GM21367 (cell line): ENCODE measurements around the gene USH1C.

Experiments
- ATAC-seq: cut with Tn5 transposase; IDR thresholded peaks from one replicate; pipeline ENCODE4 v1.9.1; 2021; ENCODE audit not compliant: unreplicated experiment

The USH1C gene

DNA sequence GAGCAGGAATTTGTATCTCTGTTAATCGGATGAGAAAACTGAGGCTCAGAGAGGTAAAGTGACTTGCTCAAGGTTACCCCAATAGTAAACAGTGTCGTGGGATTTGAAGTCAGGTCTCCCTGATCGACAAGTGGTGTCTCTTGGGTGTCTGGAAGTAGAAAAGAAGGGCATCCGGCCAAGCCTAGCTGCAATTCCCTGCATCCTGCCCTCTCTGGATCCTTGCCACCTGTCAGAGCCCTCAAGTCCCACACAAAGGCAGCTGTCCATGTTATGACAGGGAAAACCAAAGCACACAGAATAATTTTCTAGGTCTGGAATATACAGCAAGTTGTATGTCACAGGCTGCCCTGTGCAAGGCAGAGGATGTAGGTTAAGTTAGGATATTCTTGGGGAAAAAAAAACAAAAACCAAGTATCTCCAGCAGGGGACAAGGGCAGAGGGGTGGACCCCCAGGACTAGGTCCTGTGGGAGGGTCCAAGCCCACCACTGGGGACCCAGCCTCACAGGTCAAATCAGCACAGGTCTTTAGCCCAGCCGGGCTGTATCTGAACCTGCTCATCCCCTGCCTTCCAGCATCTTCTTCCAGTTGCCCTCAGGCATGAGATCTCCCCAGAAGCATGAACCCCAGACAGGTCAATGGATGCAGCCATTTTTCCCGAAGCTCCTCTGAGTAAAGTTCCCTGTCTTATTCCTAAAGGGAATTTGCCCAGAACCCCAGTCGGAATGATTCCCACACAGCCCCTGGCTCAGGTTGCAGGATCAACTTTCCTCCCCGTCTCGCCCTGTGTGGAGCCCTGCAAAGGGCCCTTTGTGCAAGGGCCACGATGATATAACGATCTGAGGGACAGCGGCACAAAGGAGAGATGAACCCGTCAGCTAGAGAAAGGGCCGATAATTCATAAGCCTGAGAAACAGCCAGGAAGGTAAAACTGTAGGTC, 15.0 kb downstream of the USH1C start:
- ATAC-seq, result no peak

DNA sequence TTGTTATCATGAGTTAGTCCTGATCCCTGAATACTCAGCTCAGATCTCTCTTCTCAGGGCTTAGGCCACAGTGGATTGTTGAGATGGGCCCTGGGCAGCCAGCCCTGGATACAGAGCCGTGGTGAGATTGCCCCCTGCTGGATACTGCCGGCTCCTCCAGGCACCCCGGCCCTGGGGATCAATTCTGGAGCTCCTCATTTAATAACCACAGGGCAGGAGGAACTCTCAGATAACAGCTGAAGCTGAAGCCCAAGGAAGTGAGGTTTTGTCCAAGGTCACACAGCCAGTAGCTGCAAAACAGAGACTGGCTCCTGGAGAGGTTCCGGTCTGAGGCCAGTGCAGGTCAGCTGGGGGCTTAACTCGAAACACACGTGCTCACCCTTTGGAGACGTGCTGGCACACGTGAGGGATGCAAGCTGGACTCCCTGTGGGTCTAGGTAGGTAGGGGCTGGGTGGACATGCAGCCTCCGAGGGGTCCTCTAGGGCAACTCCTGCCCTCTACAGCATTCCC, 16.0 kb downstream of the USH1C start:
- ATAC-seq, result peak; percentile 79

- ATAC-seq, result no peak
These were observed 16.6 kb downstream of the USH1C start for GRCh38 chr11:17527628-17527995.

DNA sequence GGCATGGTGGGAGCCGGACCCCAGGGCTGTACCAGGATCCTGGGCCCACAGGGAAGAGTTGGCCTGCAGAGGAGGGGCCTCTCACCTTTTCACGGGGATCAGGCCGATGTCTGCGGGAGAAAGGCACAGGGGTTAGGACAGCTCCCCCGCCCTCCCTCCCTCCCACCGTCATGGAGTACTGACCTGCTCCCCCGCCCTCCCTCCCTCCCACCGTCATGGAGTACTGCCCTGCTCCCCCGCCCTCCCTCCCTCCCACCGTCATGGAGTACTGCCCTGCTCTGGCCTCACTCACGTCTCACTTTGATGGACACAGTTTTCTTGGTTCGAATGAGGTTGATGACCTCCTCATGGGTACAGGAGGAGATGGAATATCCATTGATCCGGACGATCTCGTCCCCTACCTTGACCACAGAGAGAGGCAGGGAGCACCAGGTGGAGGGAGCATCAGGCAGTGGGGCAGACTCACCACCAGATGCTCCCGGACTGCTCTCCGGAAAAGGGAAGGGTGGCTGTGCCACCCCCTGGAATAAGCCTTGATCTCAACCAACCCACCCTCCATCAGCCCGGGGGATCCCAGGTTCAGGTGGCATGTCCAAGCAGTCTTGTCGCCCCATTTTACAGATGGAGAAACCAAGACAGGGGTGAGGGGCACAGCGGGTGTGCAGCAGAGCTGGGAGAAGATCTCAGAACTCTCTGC, 17.1 kb downstream of the USH1C start:
- ATAC-seq, result no peak

DNA sequence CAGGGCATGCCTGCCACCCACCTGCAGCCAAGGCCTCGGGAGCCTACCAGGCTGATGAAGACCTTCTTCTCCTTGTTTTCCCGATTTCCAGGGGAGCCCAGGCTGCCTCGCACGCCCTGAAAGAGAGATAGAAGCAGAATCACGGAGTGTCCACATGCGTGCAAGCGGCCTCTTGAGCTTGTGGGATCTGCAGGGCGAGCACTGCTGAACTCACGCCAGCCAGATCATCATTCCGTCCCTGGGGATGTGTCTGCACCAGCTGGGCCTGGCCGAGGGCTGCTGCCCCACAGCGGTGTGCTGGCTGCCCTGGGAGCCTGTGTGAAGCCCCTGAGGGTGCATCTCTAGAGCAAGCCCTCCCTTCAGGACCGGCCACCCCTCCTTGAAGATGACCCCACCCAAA, 17.9 kb downstream of the USH1C start:
- no peak for ATAC-seq

DNA sequence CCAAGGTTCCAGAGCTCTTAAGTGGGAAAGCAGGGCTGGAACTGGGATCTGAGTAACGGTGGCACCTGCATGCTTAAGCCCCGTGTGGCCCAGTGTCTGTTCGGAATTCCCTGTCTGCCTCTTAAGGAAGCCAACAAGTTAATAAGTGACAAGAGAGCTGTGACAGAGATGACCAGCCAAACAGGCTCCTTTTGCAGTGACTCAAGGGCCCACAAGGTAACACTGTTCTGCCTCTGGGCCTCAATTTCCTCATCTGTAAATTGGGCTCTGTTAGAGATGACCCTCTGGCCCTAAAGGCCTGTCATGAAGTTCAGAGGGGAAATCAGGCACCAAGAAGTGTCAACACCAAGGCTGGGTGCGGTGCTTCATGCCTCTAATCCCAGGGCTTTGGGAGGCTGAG, 18.6 kb downstream of the USH1C start:
- no peak for ATAC-seq

- ATAC-seq, result no peak
These were observed 20.0 kb downstream of the USH1C start for GRCh38 chr11:17524221-17524620.

- ATAC-seq, result no peak
These were observed 21.6 kb downstream of the USH1C start for GRCh38 chr11:17522655-17523054.

DNA sequence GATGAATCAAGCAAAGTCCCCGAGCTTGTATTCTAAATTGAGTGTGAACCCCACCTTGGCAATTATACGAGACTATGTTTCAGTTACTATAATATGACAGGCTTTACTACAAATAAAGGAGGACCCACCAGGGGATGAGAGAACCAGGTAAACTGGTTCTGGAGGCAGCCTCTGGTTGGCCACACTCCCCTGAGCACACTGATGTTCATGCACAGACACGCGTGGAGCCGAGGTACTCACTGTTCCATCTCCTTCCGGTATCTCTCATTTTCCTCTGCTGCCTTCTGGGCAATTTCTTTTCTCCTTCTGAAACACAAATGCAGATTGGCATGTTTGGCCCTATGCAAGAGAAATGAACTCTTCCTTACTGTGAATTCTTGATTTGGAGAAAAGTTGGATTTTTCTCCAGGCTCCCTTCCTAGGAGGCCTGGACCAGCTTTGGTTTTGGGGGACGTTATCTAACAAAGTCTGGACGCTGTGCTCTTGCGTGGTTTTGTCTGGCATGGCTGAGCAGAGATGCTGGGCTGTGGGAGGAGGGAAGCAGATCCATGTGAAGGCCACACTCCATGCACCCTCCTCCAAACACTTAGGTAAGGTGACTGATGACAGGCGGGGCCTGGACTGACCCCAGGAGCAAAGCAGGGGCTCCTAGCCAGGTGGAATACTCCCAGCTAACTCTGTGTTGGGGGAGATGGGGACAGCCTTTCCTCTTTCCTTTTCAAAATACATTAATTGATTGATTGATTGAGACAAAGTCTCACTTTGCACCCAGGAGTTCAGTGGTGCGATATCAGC, 22.9 kb downstream of the USH1C start:
- ATAC-seq, result no peak

DNA sequence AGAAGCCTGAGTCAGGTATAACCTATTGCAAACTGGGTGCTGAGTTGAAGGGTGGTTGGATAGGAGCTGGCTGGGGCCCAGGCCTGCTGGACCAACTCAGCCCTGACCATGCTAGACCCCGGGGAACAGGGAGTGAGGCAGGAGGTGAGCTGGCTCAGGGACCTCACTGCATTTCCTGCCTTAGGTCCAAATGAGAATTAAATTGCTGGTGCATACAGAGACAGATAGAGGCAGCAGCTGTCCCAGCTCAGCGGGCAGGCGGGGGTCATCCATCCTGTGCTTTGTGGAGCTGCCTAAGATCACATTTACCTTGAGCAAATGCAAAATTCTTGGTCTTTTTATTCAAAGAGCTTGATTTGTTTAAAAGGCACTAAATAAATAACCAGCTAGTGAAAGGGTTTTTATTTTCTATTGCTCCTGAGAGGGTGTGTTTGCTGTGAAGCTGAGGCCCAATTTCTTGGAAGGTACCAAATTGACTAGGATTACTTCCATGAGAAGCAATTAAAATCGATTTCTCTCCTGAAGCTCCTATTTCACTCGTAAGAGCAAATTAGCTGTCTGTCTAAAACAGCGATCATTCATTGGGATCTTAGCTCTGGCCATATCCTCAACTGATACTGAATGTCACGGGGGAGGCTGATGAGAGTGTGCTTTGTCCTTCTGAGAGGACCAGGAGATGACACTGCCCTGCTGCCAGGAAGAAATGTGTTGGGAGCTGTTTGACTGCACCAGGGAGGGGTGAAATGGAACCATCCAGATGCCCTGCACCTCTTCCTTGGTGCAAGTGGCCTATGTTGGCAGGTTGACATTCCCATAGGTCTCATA, 24.9 kb downstream of the USH1C start:
- ATAC-seq, result no peak

GRCh38 chr11:17518366-17518765, 25.9 kb downstream of the USH1C start:
- no peak for ATAC-seq

DNA sequence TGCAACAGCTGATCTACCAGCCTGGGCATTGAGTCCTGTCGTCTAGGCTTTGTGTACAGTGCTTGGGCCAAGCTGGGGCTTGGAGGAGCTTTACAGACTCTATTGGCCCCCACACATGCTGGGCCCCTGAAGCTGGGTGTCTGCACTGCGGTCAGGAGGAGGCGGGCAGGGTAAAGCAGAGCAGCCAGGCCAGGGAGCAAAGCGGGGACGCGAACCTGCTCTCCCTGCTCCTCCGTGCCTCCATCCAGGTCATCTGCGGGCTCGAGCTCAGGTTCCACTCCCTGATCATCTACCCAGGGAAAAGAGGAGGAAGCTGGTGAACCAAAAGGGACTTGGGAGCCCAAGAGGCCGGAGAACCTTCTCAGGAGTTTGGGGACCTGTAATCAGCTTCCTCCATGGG, 27.0 kb downstream of the USH1C start:
- no peak for ATAC-seq

- ATAC-seq, result no peak
These were observed 27.6 kb downstream of the USH1C start for GRCh38 chr11:17516551-17517150.

DNA sequence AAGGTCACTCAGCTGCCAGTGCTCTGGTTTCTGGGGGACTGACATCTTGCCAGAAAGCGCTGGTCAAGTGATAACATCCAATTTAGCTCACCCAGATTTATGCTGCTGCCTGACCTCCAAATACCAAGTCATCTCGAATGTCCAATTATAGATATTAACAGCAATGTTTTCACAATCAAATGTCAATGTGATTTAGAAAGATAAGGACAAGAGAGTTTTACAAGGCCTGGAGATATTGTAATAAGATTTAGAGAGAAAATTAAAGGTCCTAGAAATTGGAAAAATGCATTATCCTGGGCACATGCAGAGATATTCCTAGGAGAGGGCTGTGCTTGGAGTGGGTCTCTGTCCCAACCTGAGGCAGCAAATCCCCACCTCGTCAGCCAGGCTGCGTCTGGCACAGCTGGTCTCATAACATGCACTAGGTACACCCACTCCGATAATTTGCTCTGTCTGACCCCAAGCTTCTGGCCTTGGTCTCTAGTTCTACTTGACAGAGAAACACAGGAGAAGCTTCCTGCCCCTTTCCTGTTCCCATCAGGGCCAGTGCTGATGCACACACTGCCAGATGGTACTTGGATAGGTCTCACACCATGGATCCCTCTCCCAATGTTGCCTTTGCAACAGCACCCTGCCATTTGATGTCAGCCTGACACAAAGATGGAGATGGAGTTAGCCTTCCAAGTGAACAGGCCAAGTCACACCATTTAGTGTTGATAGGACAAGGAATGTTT, 28.6 kb downstream of the USH1C start:
- no peak for ATAC-seq

DNA sequence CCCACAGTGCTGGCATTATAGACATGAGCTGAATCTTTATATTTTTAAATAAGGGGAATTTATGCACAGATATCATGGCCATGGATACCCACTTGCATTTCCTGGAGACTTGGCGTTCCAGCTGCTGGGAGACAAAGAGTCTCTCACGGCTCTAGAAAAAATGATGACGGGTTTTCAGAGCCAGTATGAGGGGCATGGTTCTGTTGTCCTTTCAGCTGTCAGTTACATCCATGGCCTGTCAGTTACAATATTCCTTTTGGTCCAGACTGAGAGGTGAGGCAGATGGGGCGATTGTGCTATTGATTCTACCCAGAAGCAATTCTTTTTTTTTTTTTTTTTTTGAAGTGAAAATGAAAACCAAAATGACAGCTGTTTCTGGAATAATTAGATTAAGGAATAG, 29.7 kb downstream of the USH1C start:
- ATAC-seq, result no peak

DNA sequence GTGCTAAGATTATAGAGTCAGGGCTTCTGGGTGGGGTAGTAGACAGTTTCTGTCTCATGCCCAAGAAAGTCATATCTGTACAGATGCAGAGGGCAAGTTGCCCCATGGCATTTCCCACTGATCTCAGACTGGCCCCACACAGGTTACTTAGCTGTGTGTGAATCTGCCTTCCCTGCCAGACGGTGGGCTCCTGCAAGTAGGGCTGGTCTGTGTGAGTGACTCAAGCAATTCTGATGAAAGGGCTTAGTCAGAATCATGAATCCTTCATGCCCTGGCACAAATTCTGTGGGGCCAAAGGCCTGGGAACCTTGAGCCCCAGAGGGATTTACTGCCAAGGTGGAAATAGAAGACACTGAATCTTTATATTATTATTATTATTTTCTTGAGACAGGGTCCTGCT, 30.4 kb downstream of the USH1C start:
- ATAC-seq, result no peak

GRCh38 chr11:17512101-17512500, 32.1 kb downstream of the USH1C start:
- ATAC-seq, result no peak

- ATAC-seq, result no peak
These were observed 32.6 kb downstream of the USH1C start for GRCh38 chr11:17511571-17511970.

DNA sequence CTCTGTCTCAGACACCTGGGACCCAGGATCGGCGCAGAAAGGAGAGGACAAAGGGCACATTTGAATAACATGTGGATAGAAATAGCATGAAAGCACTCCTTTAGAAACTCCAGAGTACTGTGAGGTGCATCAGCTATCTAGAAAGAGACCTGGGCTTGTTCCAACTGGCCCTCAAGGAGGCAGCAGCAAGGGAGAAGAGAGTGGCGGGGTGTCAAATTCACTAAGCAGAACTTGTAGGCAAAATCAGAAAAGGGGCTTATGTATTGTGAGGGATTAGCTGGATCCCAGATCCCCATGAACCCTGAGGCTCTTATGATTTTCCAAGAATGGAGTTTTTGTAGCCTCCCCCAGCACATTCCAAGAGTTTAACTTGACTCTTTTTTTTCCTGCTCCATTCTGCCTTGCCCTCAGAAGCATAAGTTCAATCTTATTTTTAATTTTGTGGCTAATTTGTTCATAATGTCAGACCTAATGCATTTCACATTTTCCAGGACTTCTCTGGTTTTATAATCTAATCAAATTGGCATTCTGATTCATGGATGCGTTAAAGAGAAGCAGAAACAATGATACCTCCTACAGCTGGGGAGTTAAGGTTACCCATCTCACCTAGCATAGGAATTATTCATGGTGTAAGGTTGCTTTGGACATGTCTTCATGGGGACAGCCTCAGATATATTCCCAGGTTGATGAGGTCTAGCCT, 33.6 kb downstream of the USH1C start:
- no peak for ATAC-seq
